SK-N-SH treated with all-trans-retinoic acid at 6 μM for 48 hours (cell line): Measurements from ENCODE around the gene THOP1.

Experiments
- CREB5 ChIP-seq: fragments of 250-450 bp; sonication (Bioruptor Pico); IDR thresholded peaks from 2 replicates; pipeline ENCODE4 v1.5.1; 2020; ENCODE audit warnings: low read depth, mild to moderate bottlenecking, moderate library complexity
- CSRNP3 ChIP-seq: fragments of 250-450 bp; sonication (Bioruptor Pico); IDR thresholded peaks from 2 replicates; pipeline ENCODE4 v1.5.1; 2021; ENCODE audit warnings: mild to moderate bottlenecking, moderate library complexity
- GLIS3 ChIP-seq: fragments of 250-450 bp; sonication (Bioruptor Pico); IDR thresholded peaks from 2 replicates; pipeline ENCODE4 v1.5.0; 2020; ENCODE audit warnings: mild to moderate bottlenecking, moderate library complexity
- ISL1 ChIP-seq: fragments of 250-450 bp; sonication (Bioruptor Pico); IDR thresholded peaks from 2 replicates; pipeline ENCODE4 v2.1.2; 2022; ENCODE audit warnings: mild to moderate bottlenecking, moderate library complexity
- OSR1 ChIP-seq: fragments of 250-450 bp; sonication (Bioruptor Pico); IDR thresholded peaks from 2 replicates; pipeline ENCODE4 v1.8.0; 2022; ENCODE audit warnings: moderate library complexity, mild to moderate bottlenecking, inconsistent platforms
- PATZ1 ChIP-seq: fragments of 250-450 bp; sonication (Bioruptor Pico); IDR thresholded peaks from 2 replicates; pipeline ENCODE4 v1.8.0; 2020; ENCODE audit warnings: mild to moderate bottlenecking, moderate library complexity, borderline replicate concordance
- PPARA ChIP-seq: fragments of 250-450 bp; sonication (Bioruptor Pico); IDR thresholded peaks from 2 replicates; pipeline ENCODE4 v1.5.0; 2020; ENCODE audit warnings: mild to moderate bottlenecking, borderline replicate concordance
- SNAI2 ChIP-seq: fragments of 250-450 bp; sonication (Bioruptor Pico); IDR thresholded peaks from 2 replicates; pipeline ENCODE4 v1.5.0; 2020; ENCODE audit warnings: mild to moderate bottlenecking, moderate library complexity
- ZNF565 ChIP-seq: fragments of 450-650 bp; formaldehyde crosslinking; conservative IDR thresholded peaks from 2 replicates; pipeline ENCODE4 v1.5.0; 2020; ENCODE audit warnings: low read depth, mild to moderate bottlenecking, moderate library complexity

GRCh38 chr19:2747349-2747748, 38.0 kb upstream of the THOP1 start:
- TF ChIP-seq GLIS3 (CRISPR knock-in tag) (no peak), PATZ1 (CRISPR knock-in tag) (no peak), CSRNP3 (CRISPR knock-in tag) (no peak), ISL1 (CRISPR knock-in tag) (no peak), ZNF565 (CRISPR knock-in tag) (no peak), CREB5 (CRISPR knock-in tag) (no peak), SNAI2 (CRISPR knock-in tag) (no peak), OSR1 (no peak), PPARA (CRISPR knock-in tag) (no peak)
